Loucy (cell line): Measurements from ENCODE around the gene SLC26A1.

Experiments used
- H2AFZ ChIP-seq: fragments of 200-600 bp; sonication (generic); 2 replicates; pipeline ENCODE4 v1.6.0; 2016; ENCODE audit warnings: antibody characterized with exemption, mild to moderate bottlenecking, low read length, moderate library complexity
- H3F3A ChIP-seq: fragments of 200-600 bp; 2 replicates; pipeline ENCODE4 v1.6.0; 2016; ENCODE audit warnings: antibody characterized with exemption, low read depth, mild to moderate bottlenecking
- H3K27me3 ChIP-seq: fragments of 200-600 bp; sonication (generic); 2 replicates; pipeline ENCODE4 v1.6.1; 2014; ENCODE audit warnings: low read length, mild to moderate bottlenecking; ENCODE audit not compliant: insufficient read depth, poor library complexity, severe bottlenecking
- H3K36me3 ChIP-seq: fragments of 200-600 bp; sonication (generic); 2 replicates; pipeline ENCODE4 v1.6.1; 2016; ENCODE audit warnings: low read length; ENCODE audit not compliant: insufficient read depth
- H3K4me1 ChIP-seq: fragments of 200-600 bp; sonication (generic); 2 replicates; pipeline ENCODE4 v1.5.1; 2014; ENCODE audit warnings: low read length, mild to moderate bottlenecking; ENCODE audit not compliant: insufficient read depth, poor library complexity, severe bottlenecking
- H3K4me2 ChIP-seq: fragments of 200-600 bp; sonication (generic); 2 replicates; pipeline ENCODE4 v1.6.0; 2014; ENCODE audit warnings: antibody characterized with exemption, low read length, low read depth, mild to moderate bottlenecking; ENCODE audit not compliant: poor library complexity, severe bottlenecking
- H3K4me3 ChIP-seq: fragments of 200-600 bp; sonication (generic); 2 replicates; pipeline ENCODE4 v1.5.1; 2014; ENCODE audit warnings: low read length, mild to moderate bottlenecking, mixed read lengths; ENCODE audit not compliant: poor library complexity, severe bottlenecking
- H3K79me2 ChIP-seq: fragments of 200-600 bp; sonication (generic); 2 replicates; pipeline ENCODE4 v1.6.1; 2014; ENCODE audit warnings: low read length; ENCODE audit not compliant: insufficient read depth
- H3K9ac ChIP-seq: fragments of 200-600 bp; sonication (generic); 2 replicates; pipeline ENCODE4 v1.6.0; 2014; ENCODE audit warnings: mild to moderate bottlenecking, low read depth, low read length, moderate library complexity; ENCODE audit not compliant: poor library complexity, severe bottlenecking
- H3K9me2 ChIP-seq: fragments of 200-600 bp; sonication (generic); replicated peaks from 2 replicates; pipeline ENCODE4 v1.6.1; 2016; ENCODE audit warnings: low read depth, low read length, mixed read lengths
- H3K9me3 ChIP-seq: fragments of 200-600 bp; sonication (generic); 2 replicates; pipeline ENCODE4 v1.6.1; 2014; ENCODE audit warnings: mild to moderate bottlenecking, antibody characterized with exemption, low read length, low read depth; ENCODE audit not compliant: insufficient read depth
- H4K20me1 ChIP-seq: fragments of 200-600 bp; sonication (generic); 2 replicates; pipeline ENCODE4 v1.6.0; 2014; ENCODE audit warnings: antibody characterized with exemption, low read length, mild to moderate bottlenecking; ENCODE audit not compliant: insufficient read depth, poor library complexity, severe bottlenecking
- CTCF ChIP-seq: fragments of 200-600 bp; sonication (generic); conservative IDR thresholded peaks from 2 replicates; pipeline ENCODE4 v1.5.1; 2014; ENCODE audit warnings: mild to moderate bottlenecking, antibody characterized with exemption, low read length
- EZH2phosphoT487 ChIP-seq: fragments of 200-600 bp; IDR thresholded peaks from 2 replicates; pipeline ENCODE4 v1.6.1; 2018; ENCODE audit warnings: antibody characterized with exemption, mild to moderate bottlenecking, moderate library complexity, borderline replicate concordance

SLC26A1 gene

DNA sequence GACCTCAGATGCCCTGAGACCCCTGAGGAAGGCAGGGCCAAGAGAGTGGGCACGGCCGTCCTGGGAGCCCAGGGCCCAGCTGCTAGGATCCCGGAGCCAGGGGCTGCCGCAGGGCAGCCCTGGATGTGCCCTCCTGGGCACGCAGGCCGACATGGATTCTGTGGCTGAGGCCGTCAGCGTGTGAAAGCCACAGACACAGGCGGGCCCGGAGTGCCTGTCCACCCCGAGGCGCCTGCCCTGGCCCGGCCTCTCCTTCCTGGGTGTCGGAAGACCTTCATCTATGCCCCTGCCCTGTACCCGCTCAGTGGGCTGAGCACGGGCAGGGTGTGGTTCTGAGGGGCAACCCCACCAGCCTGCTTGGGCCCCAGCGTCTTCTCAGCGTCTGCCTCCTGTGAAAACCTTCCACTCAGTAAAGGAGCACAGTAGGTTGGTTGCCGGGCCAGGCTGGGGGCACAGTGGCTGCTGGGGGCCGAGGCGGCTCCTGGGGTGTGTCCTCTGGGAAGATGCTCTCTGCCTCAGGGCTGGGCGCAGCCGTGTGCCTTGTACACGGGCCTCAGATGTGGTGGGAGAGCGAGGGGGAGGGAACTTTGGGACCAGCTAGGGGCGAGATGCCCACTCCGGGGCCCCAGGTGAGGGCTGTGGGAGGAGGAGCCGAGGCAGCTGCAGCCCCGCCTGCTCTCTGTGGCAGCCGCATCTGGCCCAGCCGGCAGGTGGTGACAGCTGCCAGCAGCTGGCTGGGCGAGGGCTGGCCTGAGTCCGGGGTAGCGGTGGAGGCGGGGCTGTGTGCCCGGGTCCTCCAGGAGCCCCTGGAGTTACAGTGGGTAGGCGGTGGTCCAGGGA, 39.0 kb upstream of the SLC26A1 start:
- Histone ChIP-seq H3K4me3 (no peak overlapping the region), H3K79me2 (no peaks in the 10 kb centered on the region), H3K36me3 (no peaks in the 10 kb centered on the region), H3K27me3 (no peaks in the 10 kb centered on the region), H3F3A (no peaks in the 10 kb centered on the region), H3K4me1 (no peaks in the 10 kb centered on the region), H3K4me2 (no peak overlapping the region), H3K9me3 (no peaks in the 10 kb centered on the region), H3K9ac (no peak overlapping the region), H3K9me2 (no peaks in the 10 kb centered on the region), H4K20me1 (no peaks in the 10 kb centered on the region), H2AFZ (no peak overlapping the region)
- TF ChIP-seq CTCF, result no peak
- no peak for TF ChIP-seq EZH2phosphoT487

- H3K27me3 ChIP-seq, result no peaks in the 10 kb centered on the region
- H3K9ac ChIP-seq, result no peak overlapping the region
- H3K36me3 ChIP-seq, result no peaks in the 10 kb centered on the region
- no peaks in the 10 kb centered on the region for H3K4me1 ChIP-seq
- H3K4me3 ChIP-seq, result no peak overlapping the region
- H3F3A ChIP-seq, result no peaks in the 10 kb centered on the region
- H2AFZ ChIP-seq, result no peak overlapping the region
- H3K9me2 ChIP-seq, result no peaks in the 10 kb centered on the region
- no peaks in the 10 kb centered on the region for H3K9me3 ChIP-seq
- no peaks in the 10 kb centered on the region for H4K20me1 ChIP-seq
- H3K4me2 ChIP-seq, result no peak overlapping the region
- no peaks in the 10 kb centered on the region for H3K79me2 ChIP-seq
- TF ChIP-seq EZH2phosphoT487 (no peak), CTCF (no peak)
These were observed 38.1 kb upstream of the SLC26A1 start for GRCh38 chr4:1031346-1031745.

DNA sequence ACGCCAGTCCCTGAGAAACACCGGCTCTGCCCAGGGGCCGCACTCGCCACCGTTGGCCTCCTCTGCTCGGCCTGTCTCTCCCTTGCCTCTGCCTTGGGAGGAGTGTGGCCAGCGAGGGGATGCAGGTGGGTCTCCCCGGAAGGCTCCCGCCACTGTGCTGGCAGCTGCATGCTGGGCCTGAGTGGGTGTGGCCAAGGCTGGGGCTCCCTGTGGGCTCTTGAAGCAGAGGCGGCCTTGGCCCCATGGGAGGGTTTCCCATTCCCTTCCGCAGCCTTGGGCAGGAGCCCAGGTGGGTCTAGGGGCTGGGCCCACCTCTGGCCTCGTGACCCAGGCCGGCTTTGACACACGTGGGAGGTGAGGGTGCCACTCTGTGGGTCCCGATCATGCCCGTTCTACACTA, 37.4 kb upstream of the SLC26A1 start:
- Histone ChIP-seq H3K4me2 (no peak overlapping the region), H3K9me2 (no peaks in the 10 kb centered on the region), H3K79me2 (no peaks in the 10 kb centered on the region), H3K27me3 (no peaks in the 10 kb centered on the region), H3K9me3 (no peaks in the 10 kb centered on the region), H3K9ac (no peak overlapping the region), H2AFZ (no peak overlapping the region), H3F3A (no peaks in the 10 kb centered on the region), H3K4me1 (no peaks in the 10 kb centered on the region), H3K4me3 (no peak overlapping the region), H4K20me1 (no peaks in the 10 kb centered on the region), H3K36me3 (peaks cover 6% of the 10 kb centered on the region; the same call in 1 of the 2 replicates)
- TF ChIP-seq CTCF (no peak), EZH2phosphoT487 (no peak)
